ENCODE data around the gene ELMO1. TPM values are rescaled to one million over a fixed set of nuclear protein-coding genes. Genes with fewer than 3 reads are reported as not detected.

The ELMO1 gene
- total RNA-seq, 1 donor from 2014 or later = 68.1 TPM

DNA sequence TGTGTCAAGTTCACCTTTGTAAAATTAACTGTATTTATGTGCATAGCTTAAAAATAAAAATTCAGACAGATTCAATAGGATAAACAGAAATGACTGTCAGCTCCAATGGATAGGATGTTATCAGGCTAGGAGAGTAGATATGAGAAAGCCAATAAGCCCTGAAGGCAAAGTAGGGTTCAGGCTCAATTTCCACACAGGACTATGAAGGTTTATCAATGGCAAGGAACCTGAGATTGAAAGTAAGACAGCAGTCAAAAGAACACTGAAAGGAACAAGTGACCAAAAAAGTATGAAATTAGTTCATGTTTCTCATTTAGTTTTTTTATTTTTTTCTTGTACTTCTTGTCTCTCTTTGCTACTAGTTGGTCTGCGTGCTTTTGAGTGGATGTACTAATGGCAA is 121.4 kb downstream of the ELMO1 start:
- FAIRE-seq (no peak), DNase-seq (ENCODE audit: low spot score in 2 of 2) (no peak)

GRCh38 chr7:37323966-37324365 is 124.7 kb downstream of the ELMO1 start:
- FAIRE-seq (no peak), DNase-seq (ENCODE audit: low spot score in 2 of 2) (no peak)

GRCh38 chr7:37322831-37323230 is 125.8 kb downstream of the ELMO1 start:
- FAIRE-seq (no peak), DNase-seq (ENCODE audit: low spot score in 2 of 2) (no peak)

- no peak for DNase-seq (ENCODE audit: low spot score in 2 of 2)
- no peak for FAIRE-seq
Observed at GRCh38 chr7:37320848-37321468, 127.7 kb downstream of the ELMO1 start.

DNA sequence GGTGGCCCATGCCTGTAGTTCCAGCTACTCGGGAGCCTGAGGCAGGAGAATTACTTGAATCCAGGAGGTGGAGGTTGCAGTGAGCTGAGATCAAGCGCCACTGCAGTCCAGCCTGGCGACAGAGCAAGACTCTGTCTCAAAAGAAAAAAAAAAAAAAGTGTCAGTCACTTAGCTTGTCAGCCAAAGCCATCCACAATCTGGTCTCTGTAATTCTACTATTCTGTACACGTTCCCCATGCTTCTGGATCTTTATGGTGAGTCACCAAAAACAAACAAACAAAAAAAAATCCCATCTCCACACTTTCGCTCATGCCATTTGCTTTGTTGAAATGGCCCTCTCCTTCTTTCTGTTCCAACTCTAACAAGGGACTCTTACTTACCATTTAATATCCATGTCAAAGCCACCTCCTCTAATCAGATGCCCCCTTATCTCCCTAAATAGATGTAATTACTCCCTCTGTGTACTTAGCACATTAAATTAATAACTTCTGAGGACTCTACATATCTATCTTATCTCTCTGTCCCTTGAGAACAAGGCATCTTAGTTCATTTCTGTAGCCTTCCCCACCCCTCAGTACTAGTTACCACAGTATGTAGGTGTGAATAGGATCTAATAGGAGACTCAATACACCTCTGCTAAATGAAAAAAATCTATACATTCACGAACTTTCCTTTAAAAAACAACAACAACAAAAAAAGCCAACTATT is 128.4 kb downstream of the ELMO1 start:
- FAIRE-seq = no peak
- DNase-seq (ENCODE audit: low spot score in 2 of 2) = no peak

DNA sequence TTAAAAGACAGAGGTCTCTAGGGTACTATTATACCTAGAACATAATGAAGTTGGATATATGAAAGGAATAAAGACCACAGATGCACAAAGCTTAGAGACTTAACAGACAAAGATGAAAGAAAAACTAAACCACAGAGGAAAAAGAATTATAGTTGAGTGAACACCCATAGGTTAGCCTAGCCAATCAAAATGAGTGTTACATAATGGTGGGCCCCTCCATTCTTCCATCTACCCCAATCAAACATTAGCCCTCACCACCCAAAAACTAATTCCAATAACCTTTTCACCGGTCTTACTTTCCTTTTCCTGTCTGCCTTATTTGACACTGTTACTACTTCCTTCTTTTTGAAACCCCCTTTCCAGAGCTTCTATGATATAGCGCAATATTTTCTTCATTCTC is 130.1 kb downstream of the ELMO1 start:
- DNase-seq (ENCODE audit: low spot score in 2 of 2) (no peak), FAIRE-seq (no peak)

DNA sequence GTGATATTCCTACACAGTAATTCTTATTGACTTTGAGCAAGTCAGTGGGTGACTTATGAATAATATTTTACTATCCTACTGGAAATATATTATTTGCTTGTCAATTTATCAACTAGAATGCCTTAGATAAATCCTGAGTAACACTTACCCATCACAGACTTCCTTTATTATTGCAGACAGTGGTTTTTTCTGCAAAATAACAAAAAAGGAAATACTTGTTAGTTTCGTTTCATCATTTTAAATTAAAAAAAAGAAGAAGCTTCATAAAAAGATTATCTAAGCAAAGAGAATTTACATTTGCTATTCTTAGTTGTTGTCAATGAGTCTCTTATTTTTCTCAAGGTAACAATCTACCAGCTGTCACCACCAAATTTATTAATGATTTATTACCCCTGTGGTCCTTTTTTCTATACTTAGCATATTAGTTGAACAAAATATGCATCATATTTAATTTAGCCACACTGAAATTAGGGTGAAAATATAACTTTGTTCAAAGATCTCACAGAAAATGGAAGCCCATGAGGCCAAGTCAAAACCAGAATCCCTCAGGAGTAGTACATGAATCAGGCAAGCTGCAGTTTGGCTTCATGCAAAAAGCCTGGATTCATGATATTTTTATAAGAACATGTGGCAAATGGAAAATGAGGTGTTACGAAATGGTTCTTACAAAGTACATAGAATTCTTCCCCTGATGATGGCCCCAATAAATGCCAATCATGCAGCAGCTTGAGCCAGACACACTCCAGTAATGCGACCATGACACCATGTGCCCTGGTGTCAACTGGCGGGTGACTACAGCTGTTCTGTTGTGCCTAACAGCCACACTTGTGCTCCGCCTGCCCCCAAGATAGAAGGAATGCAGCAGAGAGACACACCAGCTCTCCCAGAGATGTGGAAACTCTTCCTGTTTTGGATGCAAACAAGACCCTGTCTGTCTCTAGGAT is 132.6 kb downstream of the ELMO1 start:
- FAIRE-seq = no peak
- no peak for DNase-seq (ENCODE audit: low spot score in 2 of 2)

DNA sequence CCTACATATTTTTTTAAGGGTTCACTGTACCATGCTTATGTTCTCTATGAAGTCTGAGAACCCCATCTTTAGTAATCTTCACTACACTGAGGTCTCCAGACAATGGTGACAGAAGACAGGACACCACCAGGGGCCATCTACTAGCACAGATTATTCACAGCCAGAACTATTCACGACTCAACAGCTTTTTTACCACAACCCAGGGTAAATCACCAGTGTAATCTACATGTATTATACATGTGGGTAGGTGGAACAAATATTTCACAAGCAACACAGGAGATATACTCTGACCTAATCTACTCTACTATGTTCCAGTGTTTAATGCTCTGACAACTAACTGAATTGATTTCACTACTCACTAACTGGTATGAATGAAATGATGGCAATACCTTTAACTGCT is 136.1 kb downstream of the ELMO1 start:
- no peak for FAIRE-seq
- no peak for DNase-seq (ENCODE audit: low spot score in 2 of 2)

- peak in 1 of 2 donors; percentile 39 for DNase-seq (ENCODE audit: low spot score in 2 of 2)
Observed at GRCh38 chr7:37311355-37311754, 137.3 kb downstream of the ELMO1 start.

GRCh38 chr7:37310327-37311080 is 138.2 kb downstream of the ELMO1 start:
- FAIRE-seq (no peak), DNase-seq (ENCODE audit: low spot score in 2 of 2) (no peak)

More at GRCh38 chr7:37311355-37311754, 137.3 kb downstream of the ELMO1 start:
- no peak for FAIRE-seq

DNA sequence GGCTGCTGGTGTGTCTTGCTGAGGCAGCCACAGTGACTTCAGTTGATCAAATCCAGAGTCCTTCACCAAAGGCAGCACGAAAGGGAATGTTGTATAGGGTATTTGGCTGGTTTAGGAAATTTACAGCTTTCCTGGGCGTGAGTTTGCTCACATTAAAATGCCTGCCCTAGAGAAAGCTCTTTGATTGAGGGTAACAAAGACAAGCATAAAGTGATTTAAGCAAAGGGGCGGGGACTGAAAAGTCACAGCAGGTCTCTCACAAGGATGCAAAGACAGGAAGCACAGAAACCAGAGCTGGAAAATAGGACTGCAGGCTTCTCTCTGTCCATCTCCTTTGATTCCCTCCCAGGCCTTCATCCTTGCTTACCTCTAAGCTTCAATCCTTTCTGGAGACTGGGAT is 139.2 kb downstream of the ELMO1 start:
- DNase-seq (ENCODE audit: low spot score in 2 of 2) (no peak), FAIRE-seq (no peak)

- DNase-seq (ENCODE audit: low spot score in 2 of 2) (no peak), FAIRE-seq (no peak)
Observed at GRCh38 chr7:37304921-37305320, 143.7 kb downstream of the ELMO1 start.

DNA sequence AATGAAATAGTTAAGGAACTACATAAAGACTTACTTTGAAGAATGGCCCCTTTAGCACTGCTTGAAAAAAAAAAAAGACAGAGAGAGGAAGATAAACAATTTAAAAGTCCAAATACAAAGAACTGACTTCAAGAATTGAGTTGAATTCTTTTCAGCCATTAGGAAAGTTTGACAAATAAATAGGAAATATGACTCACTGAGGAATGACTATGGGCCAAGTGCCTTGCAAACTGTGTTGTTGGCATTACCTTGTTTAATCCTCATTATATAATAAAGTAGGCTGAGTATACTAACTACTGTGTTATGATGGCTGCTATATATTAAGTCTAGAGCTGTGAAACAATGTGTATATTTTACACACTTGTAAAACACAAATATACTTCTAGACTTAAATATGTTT is 151.1 kb downstream of the ELMO1 start:
- no peak for DNase-seq (ENCODE audit: low spot score in 2 of 2)
- no peak for FAIRE-seq

- FAIRE-seq (no peak), DNase-seq (ENCODE audit: low spot score in 2 of 2) (no peak)
Observed at GRCh38 chr7:37295401-37295800, 153.3 kb downstream of the ELMO1 start.

DNA sequence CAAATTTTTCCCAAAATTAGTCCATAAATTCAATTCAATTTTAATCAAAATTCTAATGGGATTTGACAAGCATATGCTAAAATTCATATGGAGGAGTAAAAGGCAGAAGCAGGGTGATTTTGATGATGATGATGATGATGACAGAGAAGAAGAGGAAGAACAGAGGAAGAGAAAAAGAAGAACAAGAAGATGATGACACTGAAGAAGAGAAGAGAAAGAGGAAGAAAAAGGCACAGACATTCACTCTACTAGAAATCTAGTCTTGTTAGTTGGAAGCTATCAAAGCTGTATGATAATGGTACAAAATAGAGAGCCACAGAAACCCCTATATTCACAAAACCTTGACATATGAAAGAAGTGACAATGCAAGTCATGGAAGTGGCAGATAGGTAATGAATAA is 157.9 kb downstream of the ELMO1 start:
- DNase-seq (ENCODE audit: low spot score in 2 of 2) (no peak), FAIRE-seq (no peak)

GRCh38 chr7:37289781-37290180 is 158.9 kb downstream of the ELMO1 start:
- FAIRE-seq = no peak
- DNase-seq (ENCODE audit: low spot score in 2 of 2) = no peak

- no peak for FAIRE-seq
Observed at GRCh38 chr7:37289367-37289766, 159.3 kb downstream of the ELMO1 start.

DNA sequence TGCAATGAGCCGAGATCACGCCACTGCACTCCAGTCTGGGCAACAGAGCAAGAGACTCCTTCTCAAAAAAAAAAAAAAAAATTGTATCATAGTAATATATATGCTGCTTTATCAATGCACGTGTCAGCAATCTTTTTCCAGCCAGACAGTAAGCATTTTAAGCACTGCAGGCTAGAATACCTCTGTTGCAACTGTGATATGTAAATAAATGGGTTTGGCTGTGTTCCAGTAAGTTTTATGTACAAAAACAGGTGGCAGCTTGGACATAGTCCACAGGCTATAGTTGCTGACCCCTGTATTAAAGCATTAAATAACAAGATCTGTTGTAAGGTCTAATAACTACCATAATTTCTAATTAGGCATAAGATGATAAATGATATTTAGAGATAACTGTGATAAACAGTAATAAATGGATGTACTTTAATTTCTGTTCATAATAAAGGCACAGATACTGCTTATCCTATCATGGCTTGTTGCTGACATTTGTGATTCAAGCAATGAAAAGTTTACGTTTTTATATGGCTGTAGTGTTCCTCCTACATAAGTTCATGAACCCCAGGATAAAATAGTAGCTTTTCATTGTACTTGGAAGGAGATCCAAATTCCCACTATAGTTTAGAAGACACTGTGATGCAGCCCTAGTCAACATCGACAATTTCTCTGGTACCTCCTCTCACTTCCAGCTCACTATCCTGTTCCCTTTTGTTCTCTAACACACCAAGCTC is 161.4 kb downstream of the ELMO1 start:
- FAIRE-seq (no peak), DNase-seq (ENCODE audit: low spot score in 2 of 2) (no peak)

More at GRCh38 chr7:37289367-37289766, 159.3 kb downstream of the ELMO1 start:
- no peak for DNase-seq (ENCODE audit: low spot score in 2 of 2)

DNA sequence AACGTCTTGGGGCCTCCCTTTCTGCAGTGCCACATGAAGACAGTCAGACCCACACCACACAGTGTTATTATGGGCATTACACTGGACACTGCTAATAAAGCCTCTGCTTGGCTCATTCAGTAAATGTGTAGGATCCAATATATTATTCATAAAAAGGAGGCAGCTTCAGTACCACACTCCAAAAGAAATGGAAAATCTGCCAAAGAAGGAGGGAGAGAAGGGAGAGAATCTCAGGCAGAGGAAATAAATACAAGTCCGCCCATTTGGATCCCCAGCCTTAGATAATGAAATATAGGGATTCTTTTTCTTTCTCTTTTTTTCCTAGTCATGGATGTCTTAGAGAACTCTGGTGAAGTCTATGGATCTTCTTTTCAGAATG is 162.2 kb downstream of the ELMO1 start:
- no peak for FAIRE-seq
- no peak for DNase-seq (ENCODE audit: low spot score in 2 of 2)

All from frontal cortex (tissue), 4 donors.